NCI-H1694 (cell line): ENCODE data around the gene GAS2L1.

ENCODE experiments used
- DNase-seq: peaks from one replicate; lab custom pipeline; 2025; lab: John Stamatoyannopoulos, UW

Gene GAS2L1

GRCh38 chr22:29309332-29310064 is 3.0 kb downstream of the GAS2L1 start:
- DNase-seq = no peak

GRCh38 chr22:29310065-29310862 is 3.8 kb downstream of the GAS2L1 start:
- DNase-seq = no peak

- DNase-seq = peak; percentile 41
These were observed 4.5 kb downstream of the GAS2L1 start for GRCh38 chr22:29310863-29311339.

GRCh38 chr22:29311464-29312217 is 5.2 kb downstream of the GAS2L1 start:
- no peak for DNase-seq

GRCh38 chr22:29312218-29313125 is 6.0 kb downstream of the GAS2L1 start:
- DNase-seq = no peak

GRCh38 chr22:29313126-29313575 is 6.7 kb downstream of the GAS2L1 start:
- no peak for DNase-seq

- no peak for DNase-seq
These were observed 7.4 kb downstream of the GAS2L1 start for GRCh38 chr22:29313576-29314466.

- DNase-seq = no peak
These were observed 8.3 kb downstream of the GAS2L1 start for GRCh38 chr22:29314537-29315285.

- no peak for DNase-seq
These were observed 9.1 kb downstream of the GAS2L1 start, which contains the start of gene RASL10A for GRCh38 chr22:29315286-29316140. RASL10A (minus strand) TSS chr22:29315697; CDS start chr22:29315246, 451 bp downstream.

- no peak for DNase-seq
These were observed 9.8 kb downstream of the GAS2L1 start for GRCh38 chr22:29316141-29316828.

GRCh38 chr22:29317827-29318454 is 11.5 kb downstream of the GAS2L1 start:
- DNase-seq = no peak

GRCh38 chr22:29319072-29319471 is 12.6 kb downstream of the GAS2L1 start:
- no peak for DNase-seq

GRCh38 chr22:29320546-29320945 is 14.1 kb downstream of the GAS2L1 start:
- DNase-seq = no peak

GRCh38 chr22:29323641-29324040 is 17.2 kb downstream of the GAS2L1 start:
- no peak for DNase-seq

- no peak for DNase-seq
These were observed 18.9 kb downstream of the GAS2L1 start for GRCh38 chr22:29325356-29325755.

GRCh38 chr22:29325785-29326315 is 19.4 kb downstream of the GAS2L1 start:
- no peak for DNase-seq

GRCh38 chr22:29326481-29326880 is 20.0 kb downstream of the GAS2L1 start:
- DNase-seq = no peak
